Mucosa of descending colon (tissue), 3 donors: ENCODE data around the gene ZNF578. TPM values are rescaled to one million over a fixed set of nuclear protein-coding genes. Genes with fewer than 3 reads are reported as not detected.
"Not testable (repeated sequence)": the region's sequence is repeated elsewhere in the genome, so short reads cannot be mapped to it uniquely, and the experiment has no call there.

Source experiments
- ATAC-seq: fragments of 200-7000 bp; cut with Tn5 transposase; one replicate; pipeline ENCODE4 v1.9.1; 2020; ENCODE audit warnings: mild to moderate bottlenecking, moderate library complexity
- DNase-seq, 3 donors: peaks; one replicate each; pipeline ENCODE4 v3.0.0-alpha.2; 2020
- H3K36me3 ChIP-seq: fragments of 200-600 bp; one replicate; pipeline ENCODE4 v1.8.0; 2021; ENCODE audit warnings: low read depth, mild to moderate bottlenecking
- H3K4me1 ChIP-seq: fragments of 200-600 bp; one replicate; pipeline ENCODE4 v1.8.0; 2021; ENCODE audit warnings: low read depth, mild to moderate bottlenecking
- H3K4me3 ChIP-seq: fragments of 200-600 bp; one replicate; pipeline ENCODE4 v1.8.0; 2021; ENCODE audit warnings: mild to moderate bottlenecking
- H3K9me3 ChIP-seq: fragments of 200-600 bp; one replicate; pipeline ENCODE4 v1.8.0; 2021; ENCODE audit warnings: mild to moderate bottlenecking
- intact Hi-C, 2 donors: fragments of 100-400 bp; cut with DNase I in 1 of 2; cut with micrococcal nuclease in 1 of 2; formaldehyde crosslinking; loops; one replicate each; pipeline versions ENCODE4 v1.11.0 to v1.11.1; 2022; cut with DNase I, micrococcal nuclease
- total RNA-seq, 3 donors: library from RNA; stranded (reverse); fragmentation: NEBNext Ultra II Directional in 2 of 3; extraction: Animal tissue kit (Norgen Biotek cat#: 25700) in 2 of 3; gene quantifications; one replicate each; pipeline versions ENCODE4 v1.2.1 to v1.2.4, GENCODE V29; 2021 to 2023
- TF ChIP-seq, protein P1 (sequence below): fragments of 200-600 bp; IDR thresholded peaks from one replicate; pipeline ENCODE4 v1.8.0; 2022; ENCODE audit warnings: antibody characterized with exemption, mild to moderate bottlenecking
- donor health status: DM: no; HTN: no; CAD: no; lungs with moderate emphysema.
- donor health status: DM: no; HTN: no; CAD: no.
- donor health status: DM: no; HTN: yes; CAD: no.

The ZNF578 gene
- total RNA-seq, 3 donors from 2014 or later: 0.27 to 2.6 (median 0.43) TPM

DNA sequence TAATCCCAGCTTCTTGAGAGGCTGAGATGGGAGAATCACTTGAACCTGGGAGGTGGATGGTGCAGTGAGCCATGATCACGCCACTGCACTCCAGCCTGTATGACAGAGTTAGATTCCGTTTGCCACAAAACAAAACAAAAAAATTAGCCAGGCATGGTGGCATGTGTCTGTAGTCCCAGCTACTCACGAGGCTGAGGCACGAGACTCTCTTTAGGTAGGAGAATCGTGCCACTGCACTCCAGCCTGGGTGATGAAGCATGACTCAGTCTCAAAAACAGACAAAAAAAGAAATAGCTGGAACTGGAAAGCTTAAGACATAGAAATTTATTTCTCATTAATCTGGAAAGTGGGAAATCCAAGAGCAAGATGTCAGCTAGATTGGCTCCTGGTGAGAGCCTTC lies 53.9 kb downstream of the ZNF578 start:
- intact Hi-C loops: no loop called here
- no peaks in the 10 kb centered on the region for H3K36me3 ChIP-seq
- H3K4me3 ChIP-seq: no peak overlapping the region
- no peak for DNase-seq
- no peak for ATAC-seq
- TF ChIP-seq, protein P1, sequence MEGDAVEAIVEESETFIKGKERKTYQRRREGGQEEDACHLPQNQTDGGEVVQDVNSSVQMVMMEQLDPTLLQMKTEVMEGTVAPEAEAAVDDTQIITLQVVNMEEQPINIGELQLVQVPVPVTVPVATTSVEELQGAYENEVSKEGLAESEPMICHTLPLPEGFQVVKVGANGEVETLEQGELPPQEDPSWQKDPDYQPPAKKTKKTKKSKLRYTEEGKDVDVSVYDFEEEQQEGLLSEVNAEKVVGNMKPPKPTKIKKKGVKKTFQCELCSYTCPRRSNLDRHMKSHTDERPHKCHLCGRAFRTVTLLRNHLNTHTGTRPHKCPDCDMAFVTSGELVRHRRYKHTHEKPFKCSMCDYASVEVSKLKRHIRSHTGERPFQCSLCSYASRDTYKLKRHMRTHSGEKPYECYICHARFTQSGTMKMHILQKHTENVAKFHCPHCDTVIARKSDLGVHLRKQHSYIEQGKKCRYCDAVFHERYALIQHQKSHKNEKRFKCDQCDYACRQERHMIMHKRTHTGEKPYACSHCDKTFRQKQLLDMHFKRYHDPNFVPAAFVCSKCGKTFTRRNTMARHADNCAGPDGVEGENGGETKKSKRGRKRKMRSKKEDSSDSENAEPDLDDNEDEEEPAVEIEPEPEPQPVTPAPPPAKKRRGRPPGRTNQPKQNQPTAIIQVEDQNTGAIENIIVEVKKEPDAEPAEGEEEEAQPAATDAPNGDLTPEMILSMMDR: no peak
- H3K9me3 ChIP-seq: peaks cover 86% of the 10 kb centered on the region
- no peaks in the 10 kb centered on the region for H3K4me1 ChIP-seq

DNA sequence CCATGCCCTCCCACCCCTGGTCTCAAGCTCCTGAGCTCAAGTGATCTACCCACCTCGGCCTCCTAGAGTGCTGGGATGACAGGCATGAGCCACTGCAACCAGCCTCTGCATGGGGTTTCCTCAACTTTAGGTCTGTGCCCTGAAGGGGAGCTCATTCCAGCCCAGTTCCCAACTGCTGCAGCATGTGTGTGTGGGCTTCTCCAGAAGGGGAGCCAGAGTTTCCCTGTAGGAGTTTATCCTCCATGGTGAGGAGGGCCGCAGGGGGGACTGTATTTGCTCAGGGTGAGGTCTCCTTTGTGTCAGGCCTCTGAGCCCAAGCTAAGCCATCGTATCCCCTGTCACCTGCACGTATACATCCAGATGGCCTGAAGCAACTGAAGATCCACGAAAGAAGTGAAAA lies 62.8 kb downstream of the ZNF578 start:
- DNase-seq: no peak
- intact Hi-C loops: no loop called here
- ATAC-seq: no peak
- TF ChIP-seq, protein P1: no peak
- H3K4me1 ChIP-seq: no peaks in the 10 kb centered on the region
- H3K4me3 ChIP-seq: no peak overlapping the region
- peaks cover 56% of the 10 kb centered on the region for H3K9me3 ChIP-seq
- no peaks in the 10 kb centered on the region for H3K36me3 ChIP-seq

DNA sequence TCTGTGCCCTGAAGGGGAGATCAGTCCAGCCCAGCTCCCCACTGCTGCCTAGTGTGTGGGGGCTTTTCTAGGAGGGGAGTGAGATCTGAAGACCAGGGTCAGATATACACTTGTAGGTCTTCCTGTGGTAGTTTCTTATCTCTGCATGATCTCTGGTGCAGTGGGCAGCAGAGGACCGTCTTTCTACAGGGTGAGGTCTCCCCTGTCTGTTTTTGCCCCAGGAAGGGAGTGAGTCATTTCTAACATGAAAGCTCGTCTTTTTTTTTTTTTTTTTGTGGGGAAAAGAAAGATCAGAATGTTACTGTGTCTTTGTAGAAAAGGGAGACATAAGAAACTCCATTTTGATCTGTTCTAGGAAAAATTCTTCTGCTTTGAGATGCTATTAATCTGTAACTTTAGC lies 65.3 kb downstream of the ZNF578 start:
- DNase-seq: no peak
- TF ChIP-seq, protein P1: no peak
- Histone ChIP-seq H3K9me3 (peaks cover 50% of the 10 kb centered on the region), H3K36me3 (no peaks in the 10 kb centered on the region), H3K4me1 (no peaks in the 10 kb centered on the region), H3K4me3 (no peak overlapping the region)
- ATAC-seq: no peak
- intact Hi-C loops: no loop called here

DNA sequence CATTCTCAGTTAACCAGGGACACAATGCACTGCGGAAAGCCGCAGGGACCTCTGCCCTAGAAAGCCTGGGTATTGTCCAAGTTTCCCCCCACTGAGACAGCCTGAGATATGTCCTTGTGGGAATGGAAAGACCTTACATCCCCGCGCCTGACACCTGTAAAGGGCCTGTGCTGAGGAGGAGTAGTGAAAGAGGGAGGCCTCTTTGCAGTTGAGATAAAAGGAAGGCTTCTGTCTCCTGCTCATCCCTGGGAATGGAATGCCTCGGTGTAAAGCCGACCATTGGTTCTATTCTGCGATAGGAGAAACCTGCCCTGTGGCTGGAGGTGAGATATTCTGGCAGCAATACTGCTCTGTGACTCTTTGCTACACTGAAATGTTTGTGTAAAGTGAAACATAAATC lies 65.8 kb downstream of the ZNF578 start:
- H3K4me3 ChIP-seq, ATAC-seq: not testable (repeated sequence)

GRCh38 chr19:52520013-52520412 lies 66.7 kb downstream of the ZNF578 start:
- intact Hi-C loops: no loop called here
- no peak for ATAC-seq
- no peak overlapping the region for H3K4me3 ChIP-seq
- peaks cover 42% of the 10 kb centered on the region for H3K9me3 ChIP-seq
- H3K36me3 ChIP-seq: no peaks in the 10 kb centered on the region
- DNase-seq: no peak
- TF ChIP-seq, protein P1: no peak
- no peaks in the 10 kb centered on the region for H3K4me1 ChIP-seq

More for the DNA sequence above, 65.8 kb downstream of the ZNF578 start:
- DNase-seq, intact Hi-C loops, H3K4me1 ChIP-seq, H3K36me3 ChIP-seq: not testable (repeated sequence)
- peaks cover 44% of the 10 kb centered on the region for H3K9me3 ChIP-seq

GRCh38 chr19:52522551-52522950 lies 69.2 kb downstream of the ZNF578 start:
- no peaks in the 10 kb centered on the region for H3K36me3 ChIP-seq
- TF ChIP-seq, protein P1: no peak
- no peak for DNase-seq
- H3K4me1 ChIP-seq: no peaks in the 10 kb centered on the region
- H3K9me3 ChIP-seq: peaks cover 31% of the 10 kb centered on the region
- H3K4me3 ChIP-seq: no peak overlapping the region
- ATAC-seq: no peak
- intact Hi-C loops: no loop called here
